Tibial nerve (tissue), 4 donors: ENCODE results near the gene CDKN2B-AS1. TPM values are rescaled to one million over a fixed set of nuclear protein-coding genes. Genes with fewer than 3 reads are reported as not detected.

ENCODE experiments used
- DNase-seq, 2 donors: peaks; one replicate each; pipeline ENCODE4 v3.0.0-alpha.2; 2019; ENCODE audit warnings: low spot score in 2 of 2
- H3K27ac ChIP-seq, 4 donors: fragments of 200-600 bp; sonication (generic) in 3 of 4; one replicate each; pipeline ENCODE4 v1.5.1; 2017 to 2019; ENCODE audit warnings: mild to moderate bottlenecking in 1 of 4
- H3K27me3 ChIP-seq, 2 donors: fragments of 200-600 bp; sonication (generic) in 1 of 2; one replicate each; pipeline versions ENCODE4 v1.5.1 to v1.6.0; 2017 to 2019
- H3K36me3 ChIP-seq, 3 donors: fragments of 200-600 bp; sonication (generic); one replicate each; pipeline ENCODE4 v1.5.1; 2018 to 2019
- H3K4me1 ChIP-seq, 4 donors: fragments of 200-600 bp; sonication (generic) in 3 of 4; one replicate each; pipeline ENCODE4 v1.5.1; 2017 to 2019
- H3K4me3 ChIP-seq, 4 donors: fragments of 200-600 bp; sonication (generic) in 3 of 4; one replicate each; pipeline ENCODE4 v1.5.1; 2017 to 2019; ENCODE audit warnings: mild to moderate bottlenecking in 1 of 4, moderate library complexity in 1 of 4
- H3K9me3 ChIP-seq, 4 donors: fragments of 200-600 bp; sonication (generic) in 3 of 4; one replicate each; pipeline ENCODE4 v1.5.1; 2017 to 2019
- EP300 ChIP-seq, 2 donors: sonication (generic); formaldehyde crosslinking; IDR thresholded peaks; one replicate each; pipeline ENCODE4 v1.6.1; 2017; ENCODE audit warnings: antibody characterized with exemption in 2 of 2, mild to moderate bottlenecking in 1 of 2
- POLR2A ChIP-seq, 2 donors: fragments of 450-650 bp; IDR thresholded peaks; one replicate each; pipeline ENCODE4 v1.6.1; 2017; ENCODE audit warnings: antibody characterized with exemption in 2 of 2, mild to moderate bottlenecking in 2 of 2, moderate library complexity in 2 of 2
- WGBS, 2 donors: methylation state at CpG; one replicate each; pipeline ENCODE4 v1.1.5; 2018; 5-methylcytosine and 5-hydroxymethylcytosine counted together
- total RNA-seq, 4 donors: library from RNA; depleted of rRNA; stranded (reverse); fragments of >200 nt; gene quantifications; one replicate each; pipeline ENCODE4 v1.1.0, GENCODE V29; 2016
- TF ChIP-seq, protein P1 (sequence below), 5 experiments: fragments of 200-600 bp in 3 of 5; fragments of 450-650 bp in 2 of 5; sonication (generic) in 3 of 5; IDR thresholded peaks; one replicate each; pipeline ENCODE4 v1.5.1; 2016 to 2019; ENCODE audit warnings: antibody characterized with exemption in 5 of 5, mild to moderate bottlenecking in 3 of 5, moderate library complexity in 2 of 5

CDKN2B-AS1 gene
- total RNA-seq, 4 donors from 2014 or later, result 0.59 to 1.5 (median 0.90) TPM; not detected in 1

DNA sequence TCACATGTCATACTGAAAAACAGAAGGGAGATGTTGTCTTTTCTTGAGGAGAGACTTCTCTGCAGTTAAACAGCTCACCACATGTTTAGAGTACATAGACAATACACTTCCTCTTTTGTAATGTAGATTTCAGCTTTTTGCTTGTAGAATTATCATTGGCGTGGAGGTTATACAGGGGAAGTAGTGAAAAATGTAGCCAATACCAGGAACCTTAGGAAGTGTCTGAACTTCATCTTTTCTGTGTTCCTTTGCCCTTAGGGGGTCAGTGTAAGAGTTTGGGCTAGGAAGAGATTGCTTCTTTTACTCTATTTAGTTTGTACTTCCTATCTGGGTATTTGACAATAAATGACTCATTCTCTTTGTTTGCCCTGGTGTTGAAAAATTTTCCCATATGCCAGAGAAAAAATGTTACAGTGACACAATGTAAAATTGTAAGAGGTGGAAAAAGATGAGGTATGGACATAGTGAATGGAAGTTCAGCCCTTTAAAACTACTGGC, 35.6 kb downstream of the CDKN2B-AS1 start:
- WGBS, 2 donors, result 33% methylated on average over 1 of the region's 1 CpG
- peak in 1 of 2 donors; percentile 72 for TF ChIP-seq EP300 (IDR thresholded peaks at IDR 0.05)
- TF ChIP-seq, protein P1, sequence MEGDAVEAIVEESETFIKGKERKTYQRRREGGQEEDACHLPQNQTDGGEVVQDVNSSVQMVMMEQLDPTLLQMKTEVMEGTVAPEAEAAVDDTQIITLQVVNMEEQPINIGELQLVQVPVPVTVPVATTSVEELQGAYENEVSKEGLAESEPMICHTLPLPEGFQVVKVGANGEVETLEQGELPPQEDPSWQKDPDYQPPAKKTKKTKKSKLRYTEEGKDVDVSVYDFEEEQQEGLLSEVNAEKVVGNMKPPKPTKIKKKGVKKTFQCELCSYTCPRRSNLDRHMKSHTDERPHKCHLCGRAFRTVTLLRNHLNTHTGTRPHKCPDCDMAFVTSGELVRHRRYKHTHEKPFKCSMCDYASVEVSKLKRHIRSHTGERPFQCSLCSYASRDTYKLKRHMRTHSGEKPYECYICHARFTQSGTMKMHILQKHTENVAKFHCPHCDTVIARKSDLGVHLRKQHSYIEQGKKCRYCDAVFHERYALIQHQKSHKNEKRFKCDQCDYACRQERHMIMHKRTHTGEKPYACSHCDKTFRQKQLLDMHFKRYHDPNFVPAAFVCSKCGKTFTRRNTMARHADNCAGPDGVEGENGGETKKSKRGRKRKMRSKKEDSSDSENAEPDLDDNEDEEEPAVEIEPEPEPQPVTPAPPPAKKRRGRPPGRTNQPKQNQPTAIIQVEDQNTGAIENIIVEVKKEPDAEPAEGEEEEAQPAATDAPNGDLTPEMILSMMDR (IDR thresholded peaks at IDR 0.05), result no peak
- TF ChIP-seq POLR2A (IDR thresholded peaks at IDR 0.05), result no peak
- Histone ChIP-seq H3K4me3 (no peak overlapping the region), H3K9me3 (no peaks in the 10 kb centered on the region), H3K4me1 (no peaks in the 10 kb centered on the region), H3K36me3 (no peaks in the 10 kb centered on the region), H3K27ac (no peak overlapping the region), H3K27me3 (no peaks in the 10 kb centered on the region)
- no peak for DNase-seq

DNA sequence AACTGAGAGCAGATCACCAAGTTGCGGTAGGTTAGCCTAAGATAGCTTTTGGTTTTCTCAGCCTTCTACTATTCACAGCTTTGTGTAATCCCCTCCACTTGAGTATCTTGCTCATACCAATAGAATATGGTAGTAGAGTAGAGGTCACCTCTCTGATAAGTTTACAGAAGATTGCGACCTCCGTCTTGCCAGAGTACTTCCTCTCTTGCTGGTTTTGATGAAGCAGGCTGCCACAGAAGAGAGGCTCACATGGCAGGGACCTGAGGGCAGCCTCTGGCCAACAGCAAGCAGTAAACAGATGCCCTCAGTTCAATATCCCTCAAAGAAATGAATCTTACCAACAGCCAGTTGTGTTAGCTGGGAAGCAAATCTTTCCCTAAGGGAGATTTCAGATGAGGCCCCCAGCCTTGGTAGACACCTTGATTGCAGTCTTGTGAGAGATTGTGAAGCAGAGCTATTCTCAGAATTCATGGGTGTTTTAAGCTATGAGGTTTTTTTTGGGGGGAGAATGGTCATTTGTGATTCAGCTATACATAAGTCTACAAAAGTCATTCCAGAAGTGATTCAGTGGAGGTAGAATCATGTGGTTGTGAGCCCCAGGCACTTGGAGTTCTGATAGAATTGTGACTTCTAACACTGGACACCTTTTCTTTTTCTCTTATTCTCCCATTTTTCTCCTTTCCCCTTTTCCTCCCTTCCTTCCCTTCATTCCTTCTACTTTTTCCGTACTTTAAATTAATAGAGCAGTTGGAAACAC, 37.2 kb downstream of the CDKN2B-AS1 start:
- Histone ChIP-seq H3K27me3 (no peaks in the 10 kb centered on the region), H3K4me3 (no peak overlapping the region), H3K27ac (no peak overlapping the region), H3K36me3 (no peaks in the 10 kb centered on the region), H3K4me1 (no peaks in the 10 kb centered on the region), H3K9me3 (no peaks in the 10 kb centered on the region)
- TF ChIP-seq, protein P1 (IDR thresholded peaks at IDR 0.05), result no peak
- TF ChIP-seq EP300 (IDR thresholded peaks at IDR 0.05), result no peak
- no peak for TF ChIP-seq POLR2A (IDR thresholded peaks at IDR 0.05)
- no peak for DNase-seq
- WGBS, 2 donors, result 80 to 82% methylated on average over 4 of the region's 4 CpGs

DNA sequence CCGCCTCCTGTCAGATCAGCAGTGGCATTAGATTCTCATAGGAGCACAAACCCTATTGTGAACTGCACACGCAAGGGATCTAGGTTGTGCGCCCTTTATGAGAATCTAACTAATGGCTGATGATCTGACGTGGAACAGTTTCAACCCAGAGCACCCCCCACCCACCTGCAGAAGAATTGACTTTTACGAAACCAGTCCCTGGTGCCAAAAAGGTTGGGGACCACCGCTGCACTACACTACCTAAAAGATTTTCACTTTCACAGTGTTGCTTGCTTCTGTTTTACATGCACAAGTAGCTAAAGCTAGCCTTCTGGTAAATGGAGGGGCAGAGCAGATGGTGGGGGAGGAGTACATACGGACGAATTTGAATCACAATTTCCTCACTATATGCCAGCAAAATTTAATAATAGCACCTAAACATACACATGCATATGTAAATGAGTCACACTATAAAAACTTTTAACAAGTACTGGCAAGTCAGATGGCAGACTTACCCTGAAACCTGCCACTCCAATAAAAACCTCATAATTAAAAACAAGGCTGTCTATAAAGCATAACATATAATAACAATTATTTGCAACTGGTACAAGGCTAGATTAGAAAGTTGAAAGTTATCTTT, 38.5 kb downstream of the CDKN2B-AS1 start:
- no peak for DNase-seq
- Histone ChIP-seq H3K27ac (no peak overlapping the region), H3K27me3 (no peaks in the 10 kb centered on the region), H3K36me3 (no peaks in the 10 kb centered on the region), H3K4me1 (peaks cover 0 to 11% (median under 1%) of the 10 kb centered on the region in 4 donors), H3K9me3 (no peaks in the 10 kb centered on the region), H3K4me3 (no peak overlapping the region)
- WGBS, 2 donors, result 71 to 94% methylated on average over 8 of the region's 8 CpGs
- no peak for TF ChIP-seq POLR2A (IDR thresholded peaks at IDR 0.05)
- no peak for TF ChIP-seq EP300 (IDR thresholded peaks at IDR 0.05)
- TF ChIP-seq, protein P1 (IDR thresholded peaks at IDR 0.05), result no peak

DNA sequence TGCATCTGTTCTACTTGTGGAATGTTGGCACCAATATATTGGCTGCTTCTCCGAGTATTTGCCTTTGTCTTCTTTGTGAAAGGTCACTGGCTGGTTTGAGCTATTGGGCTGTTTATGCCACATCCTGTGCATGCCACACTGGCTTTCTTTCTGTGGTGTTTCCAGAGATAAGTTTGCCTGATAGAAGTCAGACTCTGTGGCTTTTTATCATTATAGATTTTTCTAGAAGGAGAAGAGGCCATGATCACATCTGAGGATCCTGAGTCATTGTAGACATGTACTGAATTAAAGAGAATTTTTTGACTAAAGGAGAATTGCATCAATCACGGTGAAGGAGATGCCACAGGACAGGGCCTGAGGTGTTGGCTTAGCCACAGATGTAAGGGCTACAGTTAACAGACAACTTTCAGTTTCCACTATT, 41.0 kb downstream of the CDKN2B-AS1 start:
- Histone ChIP-seq H3K27ac (no peak overlapping the region), H3K4me3 (no peak overlapping the region), H3K9me3 (no peaks in the 10 kb centered on the region), H3K27me3 (no peaks in the 10 kb centered on the region), H3K4me1 (peaks cover 0 to 23% (median 6%) of the 10 kb centered on the region in 4 donors), H3K36me3 (no peaks in the 10 kb centered on the region)
- WGBS, 2 donors, result 67 to 80% methylated on average over 2 of the region's 2 CpGs
- DNase-seq, result no peak
- TF ChIP-seq POLR2A (IDR thresholded peaks at IDR 0.05), result no peak

DNA sequence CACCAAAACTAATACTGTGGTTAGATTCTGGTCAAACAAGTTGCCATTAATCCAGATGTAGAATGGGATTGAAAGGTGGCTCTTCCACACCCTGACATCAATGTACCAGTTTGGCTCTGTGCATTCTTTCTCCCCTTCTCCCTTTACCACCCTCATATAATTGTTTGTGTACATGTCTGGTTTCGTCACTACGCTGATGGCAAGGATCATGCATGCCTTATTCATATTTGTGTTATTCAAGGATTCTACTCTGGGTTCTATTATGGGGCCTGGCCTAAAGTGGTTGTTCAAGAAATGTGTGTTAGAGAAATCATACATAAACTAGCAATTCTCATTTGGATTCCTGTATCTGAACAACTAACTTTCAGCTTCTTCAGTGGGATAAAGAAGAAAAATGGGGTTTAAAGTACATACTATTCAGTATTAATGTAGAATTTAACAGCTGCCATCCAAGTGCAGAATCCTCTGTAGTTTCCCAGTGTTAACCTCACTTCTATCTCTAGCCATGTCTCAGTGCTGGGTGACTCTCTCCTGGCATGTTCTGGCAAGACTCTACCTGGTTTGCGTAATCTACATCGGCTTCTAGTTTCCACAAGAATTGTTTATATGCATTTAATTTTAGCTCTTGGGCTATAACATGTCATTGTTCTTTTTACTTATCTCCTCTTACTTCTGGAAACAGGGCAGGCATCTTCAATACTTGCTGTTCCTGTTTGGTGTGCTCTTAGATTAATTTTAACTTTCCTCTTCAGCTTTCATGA, 42.5 kb downstream of the CDKN2B-AS1 start:
- Histone ChIP-seq H3K4me1 (peaks cover 0 to 23% (median 6%) of the 10 kb centered on the region in 4 donors), H3K9me3 (no peaks in the 10 kb centered on the region), H3K27me3 (no peaks in the 10 kb centered on the region), H3K36me3 (no peaks in the 10 kb centered on the region), H3K4me3 (no peak overlapping the region), H3K27ac (no peak overlapping the region)
- WGBS, 2 donors, result 93 to 96% methylated on average over 4 of the region's 4 CpGs
- TF ChIP-seq POLR2A (IDR thresholded peaks at IDR 0.05) (no peak), EP300 (IDR thresholded peaks at IDR 0.05) (no peak)
- TF ChIP-seq, protein P1 (IDR thresholded peaks at IDR 0.05), result no peak
- no peak for DNase-seq
